Activated B cell treated with CpG ODN at 0.5 μM for 24 hours (primary cell): Measurements from ENCODE around the gene CHST15. TPM values are rescaled to one million over a fixed set of nuclear protein-coding genes. Genes with fewer than 3 reads are reported as not detected.
"Not testable (repeated sequence)": the region's sequence is repeated elsewhere in the genome, so short reads cannot be mapped to it uniquely, and the experiment has no call there.

Source experiments
- ATAC-seq: fragments of 200-7000 bp; cut with Tn5 transposase; one replicate; pipeline ENCODE4 v1.10.0; 2021; ENCODE audit warnings: low read depth, mild to moderate bottlenecking, moderate library complexity
- CTCF ChIA-PET: fragments of 350-600 bp; sonication (Branson Sonifier 250); formaldehyde crosslinking; loops from one replicate; lab custom pipeline; 2021; ENCODE audit warnings: antibody characterized with exemption; lab: Charles Lee
- POLR2A ChIA-PET: fragments of 350-600 bp; sonication (Branson Sonifier 250); formaldehyde crosslinking; loops from one replicate; lab custom pipeline; 2021; ENCODE audit warnings: antibody characterized with exemption; lab: Charles Lee
- DNase-seq: peaks from one replicate; pipeline ENCODE4 v3.0.0; 2022
- H3K27ac Mint-ChIP-seq: one replicate; pipeline ENCODE4 v1.8.0; 2020; ENCODE audit warnings: mixed read lengths
- H3K27me3 Mint-ChIP-seq: one replicate; pipeline ENCODE4 v1.8.0; 2021; ENCODE audit warnings: mixed read lengths
- H3K36me3 Mint-ChIP-seq: one replicate; pipeline ENCODE4 v1.8.0; 2021; ENCODE audit warnings: low read depth, mixed read lengths
- H3K4me1 Mint-ChIP-seq: one replicate; pipeline ENCODE4 v1.8.0; 2021; ENCODE audit warnings: mixed read lengths
- H3K4me3 Mint-ChIP-seq: one replicate; pipeline ENCODE4 v1.8.0; 2020; ENCODE audit warnings: mild to moderate bottlenecking, mixed read lengths
- H3K9me3 Mint-ChIP-seq: one replicate; pipeline ENCODE4 v1.8.0; 2020; ENCODE audit warnings: mixed read lengths
- CTCF ChIP-seq: fragments of 200-600 bp; IDR thresholded peaks from one replicate; pipeline ENCODE4 v1.8.0; 2022; ENCODE audit warnings: antibody characterized with exemption, mild to moderate bottlenecking
- intact Hi-C: fragments of 100-400 bp; cut with micrococcal nuclease; formaldehyde crosslinking; loops from one replicate; pipeline ENCODE4 v1.15.1; 2024
- total RNA-seq: library from RNA; stranded (reverse); gene quantifications from 2 replicates; pipeline ENCODE4 v1.2.3, GENCODE V29; 2022

CHST15 gene
- total RNA-seq, 1 donor from 2014 or later = 13.8 TPM

- Mint-ChIP-seq H3K4me3 (peak overlapping the region; percentile 85), H3K4me1 (peaks cover 26% of the 10 kb centered on the region), H3K27me3 (no peaks in the 10 kb centered on the region), H3K36me3 (peaks cover 37% of the 10 kb centered on the region), H3K27ac (peak overlapping the region; percentile 95), H3K9me3 (no peaks in the 10 kb centered on the region)
- ATAC-seq (no peak), DNase-seq (no peak)
- POLR2A ChIA-PET = interaction anchor here (0.8 to 1.9 kb wide), 13 partner anchors 11 to 353 kb away, joined by 3 to 37 read pairs (median 5); partner anchors contain the start of gene CHST15
- CTCF ChIA-PET = interaction anchor here (0.7 to 1.4 kb wide), 6 partner anchors 9 to 354 kb away, joined by 3 to 10 read pairs (median 4); no protein-coding TSS in a partner anchor
- intact Hi-C loops = loop anchor here (1.0 to 5.0 kb wide), 3 partner anchors 117 to 881 kb away; partner anchors contain the start of gene LHPP
- TF ChIP-seq CTCF = no peak
Observed at GRCh38 chr10:124035306-124035927, 58.0 kb downstream of the CHST15 start.

- H3K9me3 Mint-ChIP-seq, CTCF ChIA-PET, ATAC-seq, H3K27me3 Mint-ChIP-seq, POLR2A ChIA-PET, DNase-seq, H3K4me3 Mint-ChIP-seq, H3K27ac Mint-ChIP-seq: not testable (repeated sequence)
- Mint-ChIP-seq H3K36me3 (peaks cover 38% of the 10 kb centered on the region), H3K4me1 (peaks cover 26% of the 10 kb centered on the region)
- intact Hi-C loops = loop anchor here (1.0 to 5.0 kb wide), 3 partner anchors 118 to 882 kb away; partner anchors contain the start of gene LHPP
Observed at GRCh38 chr10:124034576-124035305, 58.7 kb downstream of the CHST15 start.

- ChIA-PET POLR2A (interaction anchor here (0.6 to 0.8 kb wide), 2 partner anchors 60 to 133 kb away, joined by 6 to 10 read pairs; partner anchors contain the start of gene CHST15), CTCF (no interaction called here)
- Mint-ChIP-seq H3K4me1 (peaks cover 26% of the 10 kb centered on the region), H3K4me3 (no peak overlapping the region), H3K27me3 (no peaks in the 10 kb centered on the region), H3K36me3 (peaks cover 30% of the 10 kb centered on the region), H3K9me3 (no peaks in the 10 kb centered on the region), H3K27ac (no peak overlapping the region)
- no peak for TF ChIP-seq CTCF
- DNase-seq (no peak), ATAC-seq (no peak)
- intact Hi-C loops = loop anchor here (2.0 kb wide), 1 partner anchor 119 kb away; no protein-coding TSS in a partner anchor
Observed at GRCh38 chr10:124033887-124034218, 59.5 kb downstream of the CHST15 start.

- no peaks in the 10 kb centered on the region for H3K27me3 Mint-ChIP-seq
- ChIA-PET POLR2A (interaction anchor here (0.6 to 0.8 kb wide), 2 partner anchors 60 to 133 kb away, joined by 6 to 10 read pairs; partner anchors contain the start of gene CHST15), CTCF (interaction anchor here (1.0 kb wide), 1 partner anchor 189 kb away, joined by 5 read pairs; no protein-coding TSS in a partner anchor)
- DNase-seq = no peak
- H3K4me1 Mint-ChIP-seq = peaks cover 26% of the 10 kb centered on the region
- H3K4me3 Mint-ChIP-seq = no peak overlapping the region
- no peaks in the 10 kb centered on the region for H3K9me3 Mint-ChIP-seq
- ATAC-seq = no peak
- no peak overlapping the region for H3K27ac Mint-ChIP-seq
- intact Hi-C loops = no loop called here
- TF ChIP-seq CTCF = no peak
- H3K36me3 Mint-ChIP-seq = peaks cover 29% of the 10 kb centered on the region
Observed at GRCh38 chr10:124032971-124033886, 60.2 kb downstream of the CHST15 start.
